ENCODE data around the gene MANEAL. TPM values are rescaled to one million over a fixed set of nuclear protein-coding genes. Genes with fewer than 3 reads are reported as not detected.

MANEAL gene
- polyA plus RNA-seq, 3 donors, result 0.24 to 0.56 TPM; not detected in 1

DNA sequence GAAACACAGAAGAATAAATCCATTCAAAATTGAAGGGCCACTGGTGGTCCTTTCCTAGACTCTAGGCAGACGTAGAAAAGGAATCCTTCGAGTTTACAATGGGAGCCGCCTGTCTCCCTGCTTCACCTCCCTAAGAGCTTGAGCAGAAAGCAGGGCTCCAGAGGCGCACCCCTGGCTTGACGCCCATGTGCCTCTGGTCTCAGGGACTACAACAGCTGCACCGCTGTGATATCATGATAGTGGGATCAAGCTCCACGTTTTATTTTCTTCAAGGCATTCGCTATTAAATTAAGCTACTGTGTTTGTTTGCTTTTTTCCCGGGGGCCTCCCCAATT lies 13.5 kb downstream of the MANEAL start:
- WGBS (ENCODE audit: insufficient coverage), result 17% methylated on average over 4 of the region's 9 CpGs
- Histone ChIP-seq H3K9ac (ENCODE audit: insufficient read depth, low read length, poor library complexity, severe bottlenecking) (peak overlapping the region; percentile 92), H3K4me3 (replicated peaks in 1 of 3; ENCODE audit: low read depth in 2 of 3, low read length in 3 of 3) (peak overlapping the region; percentile 56 to 94 (median 92)), H3K4me1 (ENCODE audit: control insufficient read depth in 1 of 2, insufficient read depth in 2 of 2, low read length in 2 of 2) (peaks cover 18 to 45% of the 10 kb centered on the region in 2 donors), H3K36me3 (replicated peaks in 1 of 2; ENCODE audit: control insufficient read depth in 1 of 2, insufficient read depth in 2 of 2, low read length in 2 of 2) (peaks cover 39 to 53% of the 10 kb centered on the region in 2 donors), H4K20me1 (ENCODE audit: insufficient read depth, low read length) (peaks cover 71% of the 10 kb centered on the region), H3K79me2 (ENCODE audit: insufficient read depth, low read length) (peaks cover 59% of the 10 kb centered on the region), H3K9me3 (replicated peaks in 1 of 2; ENCODE audit: control insufficient read depth in 1 of 2, insufficient read depth in 1 of 2, low read length in 2 of 2) (no peaks in the 10 kb centered on the region), H3K27me3 (ENCODE audit: control insufficient read depth in 2 of 2, insufficient read depth in 2 of 2, low read length in 2 of 2) (no peaks in the 10 kb centered on the region), H3K4me2 (replicated peaks; ENCODE audit: extremely low read depth, low read length, poor library complexity, severe bottlenecking) (peak overlapping the region; percentile 96), H2AFZ (ENCODE audit: insufficient read depth, low read depth, low read length, poor library complexity, severe bottlenecking) (peak overlapping the region; percentile 82), H3K27ac (ENCODE audit: low read depth in 1 of 2, low read length in 2 of 2) (peak overlapping the region; percentile 47 to 95)
- TF ChIP-seq, protein P1, sequence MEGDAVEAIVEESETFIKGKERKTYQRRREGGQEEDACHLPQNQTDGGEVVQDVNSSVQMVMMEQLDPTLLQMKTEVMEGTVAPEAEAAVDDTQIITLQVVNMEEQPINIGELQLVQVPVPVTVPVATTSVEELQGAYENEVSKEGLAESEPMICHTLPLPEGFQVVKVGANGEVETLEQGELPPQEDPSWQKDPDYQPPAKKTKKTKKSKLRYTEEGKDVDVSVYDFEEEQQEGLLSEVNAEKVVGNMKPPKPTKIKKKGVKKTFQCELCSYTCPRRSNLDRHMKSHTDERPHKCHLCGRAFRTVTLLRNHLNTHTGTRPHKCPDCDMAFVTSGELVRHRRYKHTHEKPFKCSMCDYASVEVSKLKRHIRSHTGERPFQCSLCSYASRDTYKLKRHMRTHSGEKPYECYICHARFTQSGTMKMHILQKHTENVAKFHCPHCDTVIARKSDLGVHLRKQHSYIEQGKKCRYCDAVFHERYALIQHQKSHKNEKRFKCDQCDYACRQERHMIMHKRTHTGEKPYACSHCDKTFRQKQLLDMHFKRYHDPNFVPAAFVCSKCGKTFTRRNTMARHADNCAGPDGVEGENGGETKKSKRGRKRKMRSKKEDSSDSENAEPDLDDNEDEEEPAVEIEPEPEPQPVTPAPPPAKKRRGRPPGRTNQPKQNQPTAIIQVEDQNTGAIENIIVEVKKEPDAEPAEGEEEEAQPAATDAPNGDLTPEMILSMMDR (IDR thresholded peaks at IDR 0.05), result no peak
- Mint-ChIP-seq H3K4me1 (peaks cover 37% of the 10 kb centered on the region), H3K9me3 (peaks cover 0 to 1% (median 0%) of the 10 kb centered on the region in 7 donors), H3K4me3 (peak overlapping the region; percentile 80 to 81), H3K36me3 (peaks cover 48 to 60% of the 10 kb centered on the region in 2 donors), H3K27ac (peak overlapping the region; percentile 81 to 95 (median 87)), H3K27me3 (ENCODE audit: low read depth in 3 of 3) (no peaks in the 10 kb centered on the region)
- no peak for DNase-seq
- intact Hi-C loops (cut with micrococcal nuclease), result loop anchor here (1.0 to 10.0 kb wide), 3 partner anchors 53 to 178 kb away; partner anchors contain the start of gene CDCA8 (in 2 of the 2)

DNA sequence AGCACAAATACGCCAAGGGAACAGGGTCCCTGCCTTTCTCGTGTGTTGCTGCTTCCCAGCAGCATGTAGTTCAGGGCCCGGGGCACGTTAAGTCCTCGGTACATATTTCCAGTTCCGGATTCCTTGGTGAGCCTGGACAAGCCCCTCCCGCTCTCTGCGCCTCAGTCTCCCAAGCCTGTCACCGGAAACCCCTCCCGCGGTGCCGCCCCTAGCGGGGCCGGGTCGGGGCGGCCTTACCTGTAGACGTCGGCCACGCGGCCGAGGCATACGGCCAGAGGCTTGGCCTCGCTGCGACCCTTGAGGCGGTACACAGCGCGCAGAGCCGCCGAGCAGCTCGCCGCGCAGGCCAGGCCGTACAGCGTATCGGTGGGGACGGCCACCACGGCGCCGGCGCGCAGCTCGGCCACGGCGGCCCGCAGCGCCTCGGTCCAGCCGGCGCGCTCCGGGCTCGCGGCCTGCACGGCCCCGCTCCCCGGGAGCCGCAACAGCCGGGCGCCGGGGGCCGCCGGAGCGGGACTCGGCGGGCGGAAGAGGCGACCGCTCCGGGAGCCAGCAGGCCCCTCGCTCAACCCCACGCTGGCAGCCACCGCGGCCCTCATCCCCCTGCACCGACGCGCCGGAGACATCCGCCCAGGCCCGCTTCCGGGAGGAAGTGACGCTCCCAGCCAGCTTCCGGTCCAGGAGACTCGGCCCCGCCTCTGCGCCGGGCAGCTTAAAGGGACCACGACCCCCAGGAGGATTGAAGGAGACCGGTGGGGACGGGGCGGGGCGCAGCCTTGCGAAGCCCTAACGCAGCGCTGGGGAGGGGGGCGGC lies 14.1 kb downstream of the MANEAL start, which contains the start of the genes C1orf122 and YRDC:
Gene C1orf122, plus strand, starts transcription at position 236 of the 814 bp plus-strand sequence. CDS start 615 bp downstream, outside the sequence.
Gene YRDC, minus strand, starts transcription at position 654 of the 814 bp plus-strand sequence. Its CDS starts 28 bp downstream, at position 626.
- Histone ChIP-seq H3K9me3 (replicated peaks in 1 of 2; ENCODE audit: control insufficient read depth in 1 of 2, insufficient read depth in 1 of 2, low read length in 2 of 2) (no peaks in the 10 kb centered on the region), H3K4me3 (replicated peaks in 1 of 3; ENCODE audit: low read depth in 2 of 3, low read length in 3 of 3) (peak within 1 kb of the TSS; percentile 56 to 94 (median 92)), H3K36me3 (replicated peaks in 1 of 2; ENCODE audit: control insufficient read depth in 1 of 2, insufficient read depth in 2 of 2, low read length in 2 of 2) (peaks cover 33 to 53% of the 10 kb centered on the region in 2 donors), H3K4me2 (replicated peaks; ENCODE audit: extremely low read depth, low read length, poor library complexity, severe bottlenecking) (peak within 1 kb of the TSS; percentile 96), H3K79me2 (ENCODE audit: insufficient read depth, low read length) (peaks cover 65% of the 10 kb centered on the region), H2AFZ (ENCODE audit: insufficient read depth, low read depth, low read length, poor library complexity, severe bottlenecking) (peak within 1 kb of the TSS; percentile 87), H3K4me1 (ENCODE audit: control insufficient read depth in 1 of 2, insufficient read depth in 2 of 2, low read length in 2 of 2) (peaks cover 18 to 45% of the 10 kb centered on the region in 2 donors), H3K9ac (ENCODE audit: insufficient read depth, low read length, poor library complexity, severe bottlenecking) (peak within 1 kb of the TSS; percentile 92), H3K27me3 (ENCODE audit: control insufficient read depth in 2 of 2, insufficient read depth in 2 of 2, low read length in 2 of 2) (no peaks in the 10 kb centered on the region), H3K27ac (ENCODE audit: low read depth in 1 of 2, low read length in 2 of 2) (peak within 1 kb of the TSS; percentile 61 to 95), H4K20me1 (ENCODE audit: insufficient read depth, low read length) (peaks cover 77% of the 10 kb centered on the region)
- under 1% methylated on average over 80 of the region's 95 CpGs for WGBS (ENCODE audit: insufficient coverage)
- peak; percentile 80 to 88 (median 87) for DNase-seq
- Mint-ChIP-seq H3K9me3 (no peaks in the 10 kb centered on the region), H3K4me3 (peak within 1 kb of the TSS; percentile 85 to 92), H3K27ac (peak within 1 kb of the TSS; percentile 92 to 98 (median 97)), H3K4me1 (peaks cover 39% of the 10 kb centered on the region), H3K27me3 (ENCODE audit: low read depth in 3 of 3) (no peaks in the 10 kb centered on the region), H3K36me3 (peaks cover 48 to 60% of the 10 kb centered on the region in 2 donors)
- TF ChIP-seq, protein P1 (IDR thresholded peaks at IDR 0.05), result no peak
- intact Hi-C loops (cut with micrococcal nuclease), result loop anchor here (1.0 to 10.0 kb wide), 4 partner anchors 51 to 177 kb away; partner anchors contain the start of genes CDCA8 (in 2 of the 2) and MTF1 (in 1 of the 2)
